ENCODE measurements around the gene EGFL6.

EGFL6 gene

GRCh38 chrX:13590207-13590606 lies 20.8 kb downstream of the EGFL6 start:
- Histone ChIP-seq H3K36me3 (ENCODE audit: insufficient read depth, low read length) (no peaks in the 10 kb centered on the region), H3K4me3 (ENCODE audit: low read depth, low read length) (no peak overlapping the region), H3K79me2 (ENCODE audit: control insufficient read depth, insufficient read depth, low read length, unreplicated experiment) (no peaks in the 10 kb centered on the region), H3K27me3 (ENCODE audit: insufficient read depth, low read length) (peaks cover 65% of the 10 kb centered on the region; the same call in 1 of the 2 replicates), H3K4me1 (ENCODE audit: control insufficient read depth, insufficient read depth, low read length, unreplicated experiment) (no peaks in the 10 kb centered on the region), H2AFZ (ENCODE audit: low read length, unreplicated experiment) (no peak overlapping the region), H3K27ac (ENCODE audit: low read depth, low read length) (no peak overlapping the region)

DNA sequence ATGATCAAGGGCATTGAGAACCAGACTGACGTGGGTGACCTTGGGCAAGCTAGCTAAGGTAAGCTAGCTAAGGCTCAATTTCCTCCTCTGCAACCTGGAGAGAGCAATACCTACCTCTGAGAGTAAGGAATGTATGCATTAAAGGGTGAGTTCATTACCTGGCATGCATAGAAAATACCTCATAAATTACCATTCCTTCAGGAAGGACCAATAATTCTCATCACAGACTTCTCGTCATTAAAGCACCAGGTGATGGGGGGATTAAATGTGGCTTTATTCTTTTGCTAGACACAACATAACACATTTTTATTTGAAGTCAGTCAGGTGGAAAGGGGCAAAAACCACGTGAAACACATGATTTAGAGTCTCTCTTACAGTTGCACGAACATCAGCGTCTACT lies 21.5 kb downstream of the EGFL6 start:
- Histone ChIP-seq H3K4me1 (ENCODE audit: control insufficient read depth, insufficient read depth, low read length, unreplicated experiment) (no peaks in the 10 kb centered on the region), H2AFZ (ENCODE audit: low read length, unreplicated experiment) (no peak overlapping the region), H3K36me3 (ENCODE audit: insufficient read depth, low read length) (no peaks in the 10 kb centered on the region), H3K79me2 (ENCODE audit: control insufficient read depth, insufficient read depth, low read length, unreplicated experiment) (no peaks in the 10 kb centered on the region), H3K4me3 (ENCODE audit: low read depth, low read length) (no peak overlapping the region), H3K27ac (ENCODE audit: low read depth, low read length) (no peak overlapping the region), H3K27me3 (ENCODE audit: insufficient read depth, low read length) (peaks cover 59% of the 10 kb centered on the region; the same call in 1 of the 2 replicates)

DNA sequence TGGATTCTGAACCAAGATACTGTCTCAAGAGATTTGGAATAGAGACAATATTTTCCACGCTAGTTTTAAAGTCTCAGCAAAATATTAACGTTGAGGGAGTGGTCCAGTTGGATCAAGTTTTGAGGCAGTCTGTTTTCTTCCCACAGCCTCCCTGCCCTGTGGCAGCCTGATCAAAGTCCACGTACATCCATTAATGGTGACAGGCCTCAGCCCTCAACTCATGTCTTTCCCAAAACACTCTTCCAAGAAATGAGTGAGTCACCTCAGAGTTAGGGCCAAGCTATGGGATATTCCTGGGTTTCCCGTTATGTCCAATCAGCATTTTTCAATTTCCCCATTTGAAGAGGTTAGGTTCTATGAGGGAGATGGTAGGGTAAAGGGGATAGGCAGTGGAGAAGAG lies 28.5 kb downstream of the EGFL6 start:
- Histone ChIP-seq H3K27ac (ENCODE audit: low read depth, low read length) (no peak overlapping the region), H3K27me3 (ENCODE audit: insufficient read depth, low read length) (0 out of 2 replicates have a peak, but pooled peaks cover 4% of the 10 kb centered on the region), H3K79me2 (ENCODE audit: control insufficient read depth, insufficient read depth, low read length, unreplicated experiment) (no peaks in the 10 kb centered on the region), H3K36me3 (ENCODE audit: insufficient read depth, low read length) (no peaks in the 10 kb centered on the region), H3K4me3 (ENCODE audit: low read depth, low read length) (no peak overlapping the region), H2AFZ (ENCODE audit: low read length, unreplicated experiment) (no peak overlapping the region), H3K4me1 (ENCODE audit: control insufficient read depth, insufficient read depth, low read length, unreplicated experiment) (peaks cover 10% of the 10 kb centered on the region)

DNA sequence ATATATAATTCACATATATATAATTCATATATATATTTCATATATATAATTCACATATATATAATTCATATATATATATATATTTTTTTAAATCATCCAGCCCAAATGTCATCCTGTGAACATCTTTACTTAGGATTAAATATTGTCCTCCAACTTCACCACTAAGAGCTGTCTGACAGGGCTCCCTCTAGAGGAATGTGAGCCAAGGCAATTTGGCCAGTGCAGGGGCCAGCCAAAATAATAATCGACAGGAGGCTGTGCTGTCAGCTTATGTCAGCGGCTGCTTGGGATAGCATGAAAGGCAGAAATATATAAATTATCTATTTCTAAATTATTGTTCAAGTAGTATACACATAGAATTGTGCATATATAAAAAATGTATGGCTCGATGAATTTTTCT lies 29.5 kb downstream of the EGFL6 start:
- Histone ChIP-seq H3K27me3 (ENCODE audit: insufficient read depth, low read length) (0 out of 2 replicates have a peak, but pooled peaks cover 7% of the 10 kb centered on the region), H2AFZ (ENCODE audit: low read length, unreplicated experiment) (no peak overlapping the region), H3K27ac (ENCODE audit: low read depth, low read length) (no peak overlapping the region), H3K4me3 (ENCODE audit: low read depth, low read length) (no peak overlapping the region), H3K4me1 (ENCODE audit: control insufficient read depth, insufficient read depth, low read length, unreplicated experiment) (peaks cover 10% of the 10 kb centered on the region), H3K79me2 (ENCODE audit: control insufficient read depth, insufficient read depth, low read length, unreplicated experiment) (no peaks in the 10 kb centered on the region), H3K36me3 (ENCODE audit: insufficient read depth, low read length) (no peaks in the 10 kb centered on the region)

- Histone ChIP-seq H2AFZ (ENCODE audit: low read length, unreplicated experiment) (no peak overlapping the region), H3K27ac (ENCODE audit: low read depth, low read length) (no peak overlapping the region), H3K79me2 (ENCODE audit: control insufficient read depth, insufficient read depth, low read length, unreplicated experiment) (no peaks in the 10 kb centered on the region), H3K36me3 (ENCODE audit: insufficient read depth, low read length) (no peaks in the 10 kb centered on the region), H3K4me1 (ENCODE audit: control insufficient read depth, insufficient read depth, low read length, unreplicated experiment) (peaks cover 10% of the 10 kb centered on the region), H3K27me3 (ENCODE audit: insufficient read depth, low read length) (peaks cover 6% of the 10 kb centered on the region), H3K4me3 (ENCODE audit: low read depth, low read length) (no peak overlapping the region)
Measured at GRCh38 chrX:13599491-13599890, 30.1 kb downstream of the EGFL6 start.

- Histone ChIP-seq H3K4me3 (ENCODE audit: low read depth, low read length) (no peak overlapping the region), H3K36me3 (ENCODE audit: insufficient read depth, low read length) (no peaks in the 10 kb centered on the region), H3K27me3 (ENCODE audit: insufficient read depth, low read length) (peaks cover 11% of the 10 kb centered on the region), H3K4me1 (ENCODE audit: control insufficient read depth, insufficient read depth, low read length, unreplicated experiment) (no peaks in the 10 kb centered on the region), H2AFZ (ENCODE audit: low read length, unreplicated experiment) (no peak overlapping the region), H3K27ac (ENCODE audit: low read depth, low read length) (no peak overlapping the region), H3K79me2 (ENCODE audit: control insufficient read depth, insufficient read depth, low read length, unreplicated experiment) (no peaks in the 10 kb centered on the region)
Measured at GRCh38 chrX:13605611-13606010, 36.2 kb downstream of the EGFL6 start.

DNA sequence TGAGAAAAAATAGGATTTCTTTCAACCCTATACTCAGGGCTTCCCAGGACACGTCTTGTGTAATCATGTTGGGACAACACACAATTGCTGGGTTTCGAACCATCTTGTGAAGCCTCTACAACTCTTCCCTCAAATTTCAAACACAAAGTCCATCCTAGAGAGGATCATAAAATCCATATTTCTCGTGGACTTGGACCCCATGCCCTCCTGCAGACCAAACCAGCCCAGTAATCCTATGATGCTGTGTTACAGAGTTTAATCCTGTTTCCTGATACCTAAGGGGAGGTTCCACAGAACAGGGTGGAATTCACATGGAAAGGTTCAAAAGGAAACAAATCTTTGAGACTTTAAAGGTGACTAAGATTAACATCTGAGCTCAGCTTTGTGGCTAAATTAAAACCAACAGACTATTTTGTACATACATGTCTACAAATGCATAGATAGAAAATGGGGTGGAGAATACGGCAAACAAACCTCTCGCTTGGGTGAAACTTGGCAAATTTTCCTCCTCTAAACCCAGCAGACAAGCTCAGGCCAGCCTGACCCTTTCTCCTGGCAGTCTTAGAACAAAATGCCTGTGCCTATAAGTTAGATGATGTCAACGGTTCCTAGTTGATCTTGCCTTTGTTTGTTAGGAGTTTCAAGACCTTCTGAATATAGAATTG lies 38.1 kb downstream of the EGFL6 start:
- Histone ChIP-seq H3K79me2 (ENCODE audit: control insufficient read depth, insufficient read depth, low read length, unreplicated experiment) (no peaks in the 10 kb centered on the region), H2AFZ (ENCODE audit: low read length, unreplicated experiment) (no peak overlapping the region), H3K36me3 (ENCODE audit: insufficient read depth, low read length) (no peaks in the 10 kb centered on the region), H3K4me3 (ENCODE audit: low read depth, low read length) (no peak overlapping the region), H3K27me3 (ENCODE audit: insufficient read depth, low read length) (peaks cover 11% of the 10 kb centered on the region), H3K27ac (ENCODE audit: low read depth, low read length) (no peak overlapping the region), H3K4me1 (ENCODE audit: control insufficient read depth, insufficient read depth, low read length, unreplicated experiment) (no peaks in the 10 kb centered on the region)

DNA sequence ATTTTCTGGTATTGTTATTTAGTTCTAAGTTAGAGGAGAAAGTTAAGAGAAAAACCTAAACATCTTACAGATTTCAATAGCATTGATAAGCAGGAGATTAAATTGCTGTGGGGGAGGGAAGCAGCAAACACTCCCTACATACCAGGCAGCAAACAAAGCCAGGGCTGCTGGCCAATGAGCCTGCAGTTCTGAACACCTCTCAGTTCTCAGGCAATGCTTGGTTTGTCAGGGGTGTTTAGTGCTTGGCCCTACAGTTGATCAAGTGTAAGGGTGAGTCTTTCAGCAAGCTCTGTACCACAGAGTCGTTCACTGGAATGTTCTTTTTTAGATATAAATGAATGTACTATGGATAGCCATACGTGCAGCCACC lies 38.6 kb downstream of the EGFL6 start:
- Histone ChIP-seq H3K27me3 (ENCODE audit: insufficient read depth, low read length) (peaks cover 11% of the 10 kb centered on the region), H3K4me1 (ENCODE audit: control insufficient read depth, insufficient read depth, low read length, unreplicated experiment) (no peaks in the 10 kb centered on the region), H2AFZ (ENCODE audit: low read length, unreplicated experiment) (no peak overlapping the region), H3K4me3 (ENCODE audit: low read depth, low read length) (no peak overlapping the region), H3K36me3 (ENCODE audit: insufficient read depth, low read length) (no peaks in the 10 kb centered on the region), H3K27ac (ENCODE audit: low read depth, low read length) (no peak overlapping the region), H3K79me2 (ENCODE audit: control insufficient read depth, insufficient read depth, low read length, unreplicated experiment) (no peaks in the 10 kb centered on the region)

GRCh38 chrX:13614154-13614553 lies 44.8 kb downstream of the EGFL6 start:
- no peaks in the 10 kb centered on the region for H3K27me3 ChIP-seq (ENCODE audit: insufficient read depth, low read length)
- no peak overlapping the region for H3K27ac ChIP-seq (ENCODE audit: low read depth, low read length)
- no peaks in the 10 kb centered on the region for H3K79me2 ChIP-seq (ENCODE audit: control insufficient read depth, insufficient read depth, low read length, unreplicated experiment)
- no peaks in the 10 kb centered on the region for H3K36me3 ChIP-seq (ENCODE audit: insufficient read depth, low read length)
- H3K4me3 ChIP-seq (ENCODE audit: low read depth, low read length): no peak overlapping the region
- no peak overlapping the region for H2AFZ ChIP-seq (ENCODE audit: low read length, unreplicated experiment)
- H3K4me1 ChIP-seq (ENCODE audit: control insufficient read depth, insufficient read depth, low read length, unreplicated experiment): no peaks in the 10 kb centered on the region

DNA sequence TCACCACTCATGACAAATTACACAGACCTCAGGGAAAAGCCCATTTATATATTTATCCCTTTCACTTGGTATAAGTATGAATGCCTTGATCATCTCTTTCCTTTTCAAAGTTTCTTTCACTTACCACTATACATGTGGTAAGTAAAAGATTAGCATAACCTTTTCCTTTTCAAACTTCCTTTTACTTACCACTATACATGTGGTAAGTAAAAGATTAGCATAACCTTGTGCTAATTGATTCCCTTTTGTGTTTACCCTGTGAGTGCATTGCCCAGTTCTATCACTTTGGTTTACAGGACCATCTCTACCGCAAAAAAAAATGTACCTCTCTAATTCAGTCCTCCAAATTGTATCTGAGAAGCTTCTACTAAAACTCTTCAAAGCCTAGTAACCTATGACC lies 50.8 kb downstream of the EGFL6 start:
- H3K4me3 ChIP-seq (ENCODE audit: low read depth, low read length): no peak overlapping the region
- no peak overlapping the region for H3K27ac ChIP-seq (ENCODE audit: low read depth, low read length)

GRCh38 chrX:13622401-13622964 lies 53.1 kb downstream of the EGFL6 start:
- H2AFZ ChIP-seq (ENCODE audit: low read length, unreplicated experiment): no peak overlapping the region
- H3K27ac ChIP-seq (ENCODE audit: low read depth, low read length): no peak overlapping the region
- no peaks in the 10 kb centered on the region for H3K79me2 ChIP-seq (ENCODE audit: control insufficient read depth, insufficient read depth, low read length, unreplicated experiment)
- H3K4me1 ChIP-seq (ENCODE audit: control insufficient read depth, insufficient read depth, low read length, unreplicated experiment): no peaks in the 10 kb centered on the region
- H3K4me3 ChIP-seq (ENCODE audit: low read depth, low read length): no peak overlapping the region
- H3K27me3 ChIP-seq (ENCODE audit: insufficient read depth, low read length): no peaks in the 10 kb centered on the region; the same call in 1 of the 2 replicates
- H3K36me3 ChIP-seq (ENCODE audit: insufficient read depth, low read length): no peaks in the 10 kb centered on the region

More for the DNA sequence above, 50.8 kb downstream of the EGFL6 start:
- no peaks in the 10 kb centered on the region; the same call in 1 of the 2 replicates for H3K27me3 ChIP-seq (ENCODE audit: insufficient read depth, low read length)
- H2AFZ ChIP-seq (ENCODE audit: low read length, unreplicated experiment): no peak overlapping the region
- no peaks in the 10 kb centered on the region for H3K79me2 ChIP-seq (ENCODE audit: control insufficient read depth, insufficient read depth, low read length, unreplicated experiment)
- no peaks in the 10 kb centered on the region for H3K4me1 ChIP-seq (ENCODE audit: control insufficient read depth, insufficient read depth, low read length, unreplicated experiment)
- H3K36me3 ChIP-seq (ENCODE audit: insufficient read depth, low read length): no peaks in the 10 kb centered on the region
